Ovary (tissue), 9 donors: Measurements from ENCODE around the gene CPA4. TPM values are rescaled to one million over a fixed set of nuclear protein-coding genes. Genes with fewer than 3 reads are reported as not detected.
"Not testable (repeated sequence)": the region's sequence is repeated elsewhere in the genome, so short reads cannot be mapped to it uniquely, and the experiment has no call there.

Experiments
- DNase-seq, 5 donors: peaks; one replicate each; pipeline ENCODE4 v3.0.0-alpha.2; 2019 to 2020
- H3K27ac ChIP-seq, 2 donors: fragments of 200-600 bp; one replicate each; pipeline versions ENCODE4 v1.5.1 to v1.8.0; 2019 to 2022
- H3K27me3 ChIP-seq: fragments of 200-600 bp; one replicate; pipeline ENCODE4 v1.8.0; 2022
- H3K36me3 ChIP-seq: fragments of 200-600 bp; sonication (generic); one replicate; pipeline ENCODE4 v1.5.1; 2019
- H3K4me1 ChIP-seq: one replicate; pipeline ENCODE4 v1.8.1; 2013; ENCODE audit warnings: mild to moderate bottlenecking, moderate library complexity; ENCODE audit not compliant: insufficient read depth
- H3K4me3 ChIP-seq: fragments of 200-600 bp; sonication (generic); one replicate; pipeline ENCODE4 v1.5.1; 2017
- H3K9me3 ChIP-seq, 2 donors: fragments of 200-600 bp in 1 of 2; sonication (generic) in 1 of 2; one replicate each; pipeline versions ENCODE4 v1.5.1 to v1.8.1; 2013 to 2019; ENCODE audit warnings: mild to moderate bottlenecking in 1 of 2, moderate library complexity in 1 of 2
- CTCF ChIP-seq, 3 donors: fragments of 450-650 bp in 2 of 3; fragments of 200-600 bp in 1 of 3; IDR thresholded peaks; one replicate each; pipeline versions ENCODE4 v1.5.1 to v1.8.0; 2016 to 2022; ENCODE audit warnings: antibody characterized with exemption in 3 of 3, mild to moderate bottlenecking in 1 of 3
- EP300 ChIP-seq: sonication (generic); formaldehyde crosslinking; IDR thresholded peaks from one replicate; pipeline ENCODE4 v1.6.1; 2017; ENCODE audit warnings: antibody characterized with exemption
- POLR2A ChIP-seq: fragments of 450-650 bp; IDR thresholded peaks from one replicate; pipeline ENCODE4 v1.6.1; 2017; ENCODE audit warnings: antibody characterized with exemption, mild to moderate bottlenecking, moderate library complexity
- WGBS, 3 donors: extraction: QIAGEN DNeasy Blood & Tissue Kit in 1 of 3; methylation state at CpG; one replicate each; pipeline versions ENCODE4 v1.1.5 to v1.1.7; 2013 to 2017; 5-methylcytosine and 5-hydroxymethylcytosine counted together
- intact Hi-C, 4 donors: fragments of 100-400 bp; cut with DNase I; formaldehyde crosslinking; loops; one replicate each; pipeline versions ENCODE4 v1.11.0 to v1.15.1; 2022 to 2023
- polyA plus RNA-seq, 2 donors: library from polyadenylated mRNA; stranded (reverse); fragments of 200-250 nt in 1 of 2; fragments of 350-450 nt in 1 of 2; fragmentation: Illumina TruSeq in 1 of 2; extraction: RNeasy Lipid Tissue Mini Kit (QIAGEN cat#74804) in 1 of 2; gene quantifications; one replicate each; pipeline ENCODE4 v1.2.3, GENCODE V29; 2013 to 2014
- total RNA-seq, 7 donors: library from RNA; depleted of rRNA in 2 of 7; stranded (reverse); fragments of >200 nt in 2 of 7; fragmentation: NEBNext Ultra II Directional in 3 of 7; extraction: Animal tissue kit (Norgen Biotek cat#: 25700) in 3 of 7; gene quantifications; one replicate each; pipeline versions ENCODE4 v1.1.0 to v1.2.4, GENCODE V29; 2016 to 2023
- donor health status: DM: no; HTN: no; CAD: no; lungs with moderate emphysema.
- donor health status: DM: no; HTN: no; CAD: no.
- donor health status: Bipolar disorder and iron deficiency.
- donor health status: DM: yes; HTN: yes; CAD: no.
- donor health status: DM: no; HTN: no; CAD: no.
- donor health status: DM: yes; HTN: yes; CAD: no.

Gene CPA4
- total and polyA plus RNA-seq, 9 donors: 0.13 to 1.7 (median 0.33) TPM; not detected in 3

GRCh38 chr7:130305433-130306042, 12.6 kb downstream of the CPA4 start:
- Histone ChIP-seq H3K36me3 (no peaks in the 10 kb centered on the region), H3K27me3 (no peaks in the 10 kb centered on the region), H3K9me3 (no peaks in the 10 kb centered on the region), H3K4me3 (no peak overlapping the region), H3K27ac (no peak overlapping the region), H3K4me1 (no peaks in the 10 kb centered on the region)
- 63 to 69% (median 64%) methylated on average over 21 of the region's 21 CpGs for WGBS, 3 donors
- TF ChIP-seq CTCF (IDR thresholded peaks at IDR 0.05): no peak
- TF ChIP-seq EP300: no peak
- no peak for TF ChIP-seq POLR2A
- no peak for DNase-seq
- intact Hi-C loops: no loop called here

- no peaks in the 10 kb centered on the region for H3K9me3 ChIP-seq
- no peak overlapping the region for H3K27ac ChIP-seq
- intact Hi-C loops: no loop called here
- no peaks in the 10 kb centered on the region for H3K27me3 ChIP-seq
- DNase-seq: no peak
- TF ChIP-seq EP300: no peak
- no peak for TF ChIP-seq CTCF (IDR thresholded peaks at IDR 0.05)
- TF ChIP-seq POLR2A: no peak
- H3K4me3 ChIP-seq: no peak overlapping the region
- H3K36me3 ChIP-seq: no peaks in the 10 kb centered on the region
- WGBS, 3 donors: 67 to 76% (median 73%) methylated on average over 6 of the region's 6 CpGs
- no peaks in the 10 kb centered on the region for H3K4me1 ChIP-seq
Measured at GRCh38 chr7:130309986-130310385, 17.0 kb downstream of the CPA4 start.

- no peaks in the 10 kb centered on the region for H3K9me3 ChIP-seq
- WGBS, 3 donors: 56 to 66% (median 62%) methylated on average over 6 of the region's 6 CpGs
- no peaks in the 10 kb centered on the region for H3K36me3 ChIP-seq
- no peak for DNase-seq
- no peaks in the 10 kb centered on the region for H3K4me1 ChIP-seq
- no peak for TF ChIP-seq EP300
- no peak for TF ChIP-seq CTCF (IDR thresholded peaks at IDR 0.05)
- TF ChIP-seq POLR2A: no peak
- intact Hi-C loops: no loop called here
- H3K27ac ChIP-seq: no peak overlapping the region
- H3K4me3 ChIP-seq: no peak overlapping the region
- H3K27me3 ChIP-seq: no peaks in the 10 kb centered on the region
Measured at GRCh38 chr7:130314305-130314704, 21.3 kb downstream of the CPA4 start.

GRCh38 chr7:130319541-130319940, 26.6 kb downstream of the CPA4 start:
- Histone ChIP-seq H3K27me3 (no peaks in the 10 kb centered on the region), H3K9me3 (no peaks in the 10 kb centered on the region), H3K27ac (no peak overlapping the region), H3K36me3 (no peaks in the 10 kb centered on the region), H3K4me3 (no peak overlapping the region), H3K4me1 (no peaks in the 10 kb centered on the region)
- 94 to 100% (median 97%) methylated on average over 1 of the region's 1 CpG for WGBS, 3 donors
- intact Hi-C loops: no loop called here
- TF ChIP-seq EP300: no peak
- TF ChIP-seq CTCF (IDR thresholded peaks at IDR 0.05): no peak
- TF ChIP-seq POLR2A: no peak
- DNase-seq: no peak

GRCh38 chr7:130321542-130322229, 28.7 kb downstream of the CPA4 start:
- H3K4me3 ChIP-seq, H3K36me3 ChIP-seq, DNase-seq, intact Hi-C loops, H3K27me3 ChIP-seq, H3K4me1 ChIP-seq, H3K9me3 ChIP-seq, H3K27ac ChIP-seq: not testable (repeated sequence)
- 88 to 92% (median 91%) methylated on average over 3 of the region's 3 CpGs for WGBS, 3 donors
